Activated CD4-positive, alpha-beta memory T cell treated with anti-CD3 and anti-CD28 coated beads, Interleukin-2, amount 10 ng/mL, durations not matched to agents 7 days and 5 days (primary cell): ENCODE results near the gene MEX3A. TPM values are rescaled to one million over a fixed set of nuclear protein-coding genes. Genes with fewer than 3 reads are reported as not detected.
"Not testable (repeated sequence)": the region's sequence is repeated elsewhere in the genome, so short reads cannot be mapped to it uniquely, and the experiment has no call there.

Source experiments
- CTCF ChIA-PET: fragments of 350-600 bp; sonication (Branson Sonifier 250); formaldehyde crosslinking; loops from one replicate; lab custom pipeline; 2021; ENCODE audit warnings: antibody characterized with exemption, inconsistent platforms; lab: Charles Lee
- POLR2A ChIA-PET: fragments of 350-600 bp; sonication (Branson Sonifier 250); formaldehyde crosslinking; loops from one replicate; lab custom pipeline; 2021; ENCODE audit warnings: antibody characterized with exemption; lab: Charles Lee
- DNase-seq: peaks from one replicate; pipeline ENCODE4 v3.0.0-alpha.2; 2020
- H3K27ac Mint-ChIP-seq: one replicate; pipeline ENCODE4 v1.8.0; 2021; ENCODE audit warnings: mild to moderate bottlenecking, mixed read lengths
- H3K27me3 Mint-ChIP-seq: one replicate; pipeline ENCODE4 v1.8.0; 2021; ENCODE audit warnings: mixed read lengths
- H3K36me3 Mint-ChIP-seq: one replicate; pipeline ENCODE4 v1.8.0; 2021; ENCODE audit warnings: low read depth, mixed read lengths
- H3K4me1 Mint-ChIP-seq: one replicate; pipeline ENCODE4 v1.8.0; 2021; ENCODE audit warnings: mixed read lengths
- H3K4me3 Mint-ChIP-seq: one replicate; pipeline ENCODE4 v1.8.0; 2021; ENCODE audit warnings: mild to moderate bottlenecking, mixed read lengths
- H3K9me3 Mint-ChIP-seq: one replicate; pipeline ENCODE4 v1.8.0; 2021; ENCODE audit warnings: mixed read lengths
- total RNA-seq, 2 experiments: library from RNA; stranded (reverse); gene quantifications; one replicate each; pipeline ENCODE4 v1.2.3, GENCODE V29; 2021

Gene MEX3A
- total RNA-seq, 2 experiments from 2014 or later, result 0.05 TPM; not detected in 1

DNA sequence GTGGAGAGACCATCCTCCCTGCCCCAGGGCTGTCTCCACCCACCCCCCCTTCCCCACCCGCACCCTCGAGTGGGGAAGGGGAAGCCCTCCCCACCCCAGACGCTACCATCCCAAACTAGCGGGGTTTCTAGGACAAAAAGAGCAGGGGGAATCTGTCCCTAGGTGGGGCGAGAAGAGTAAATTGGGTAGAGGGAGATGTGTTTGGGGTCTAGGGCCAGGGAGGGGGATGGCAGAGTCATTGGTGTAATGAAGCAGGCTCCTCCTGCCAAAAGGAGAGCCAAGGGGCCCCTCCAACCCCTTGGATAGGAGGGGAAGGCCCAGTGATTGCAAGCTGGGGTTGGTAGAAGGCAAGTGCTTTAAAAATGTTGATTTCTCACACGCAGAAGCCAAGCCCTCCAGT lies 10.0 kb downstream of the MEX3A start:
- peaks cover 3% of the 10 kb centered on the region for H3K4me1 Mint-ChIP-seq
- ChIA-PET POLR2A (interaction anchor here (1.4 kb wide), 1 partner anchor 94 kb away, joined by 3 read pairs; the partner anchor contains the start of gene ARHGEF2), CTCF (interaction anchor here (0.5 to 1.6 kb wide), 5 partner anchors 9 to 82 kb away, joined by 3 to 6 read pairs (median 3); no protein-coding TSS in a partner anchor)
- no peak for DNase-seq
- H3K36me3 Mint-ChIP-seq, result no peaks in the 10 kb centered on the region
- H3K9me3 Mint-ChIP-seq, result no peaks in the 10 kb centered on the region
- peaks cover 11% of the 10 kb centered on the region for H3K27me3 Mint-ChIP-seq
- H3K4me3 Mint-ChIP-seq, result no peak overlapping the region
- no peak overlapping the region for H3K27ac Mint-ChIP-seq

DNA sequence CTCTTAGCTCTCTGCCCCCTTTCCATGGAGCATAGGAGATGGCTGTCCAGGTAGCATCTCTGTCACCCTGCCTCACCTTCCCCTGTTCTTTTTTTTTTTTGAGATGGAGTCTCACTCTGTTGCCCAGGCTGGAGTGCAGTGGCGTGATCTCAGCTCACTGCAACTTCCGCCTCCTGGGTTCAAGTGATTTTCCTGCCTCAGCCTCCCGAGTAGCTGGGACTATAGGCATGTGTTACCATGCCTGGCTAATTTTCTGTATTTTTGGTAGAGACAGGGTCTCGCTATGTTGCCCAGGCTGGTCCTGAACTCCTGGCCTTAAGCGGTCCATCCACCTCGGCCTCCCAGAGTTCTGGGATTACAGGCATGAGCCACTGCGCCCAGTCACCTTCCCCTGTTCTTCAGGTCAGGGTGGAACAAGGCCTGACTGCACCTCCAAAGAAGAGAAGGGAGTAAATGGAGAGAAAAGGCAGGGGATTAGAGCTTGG lies 10.9 kb downstream of the MEX3A start:
- H3K27ac Mint-ChIP-seq, POLR2A ChIA-PET, H3K4me3 Mint-ChIP-seq, H3K4me1 Mint-ChIP-seq, H3K36me3 Mint-ChIP-seq, H3K9me3 Mint-ChIP-seq, DNase-seq: not testable (repeated sequence)
- CTCF ChIA-PET, result interaction anchor here (0.5 to 1.5 kb wide), 4 partner anchors 8 to 82 kb away, joined by 3 to 6 read pairs (median 4); no protein-coding TSS in a partner anchor
- peaks cover 11% of the 10 kb centered on the region for H3K27me3 Mint-ChIP-seq

DNA sequence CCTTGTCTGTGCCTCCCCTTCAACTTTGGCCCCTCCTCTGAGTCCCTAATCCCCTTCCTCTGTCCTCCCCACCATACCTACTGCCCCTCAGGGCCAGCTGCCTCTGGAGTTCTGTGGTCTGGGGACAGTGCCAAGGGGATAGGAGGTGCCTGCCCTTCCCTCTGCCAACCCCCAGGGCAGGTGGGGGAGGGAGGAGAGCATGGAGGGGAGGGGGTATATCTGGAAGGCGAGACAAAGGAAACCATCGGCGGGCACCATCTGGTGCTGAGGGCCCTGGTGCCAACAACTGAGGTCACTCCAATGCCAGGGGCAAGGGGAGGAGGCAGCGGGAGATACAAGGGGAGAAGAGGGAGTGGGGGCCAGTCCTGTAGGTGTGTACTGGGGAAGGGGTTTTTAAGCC lies 11.7 kb downstream of the MEX3A start:
- CTCF ChIA-PET, result interaction anchor here (0.6 to 1.5 kb wide), 2 partner anchors 10 to 81 kb away, joined by 4 to 6 read pairs; no protein-coding TSS in a partner anchor
- Mint-ChIP-seq H3K27ac (no peak overlapping the region), H3K4me3 (no peak overlapping the region)

DNA sequence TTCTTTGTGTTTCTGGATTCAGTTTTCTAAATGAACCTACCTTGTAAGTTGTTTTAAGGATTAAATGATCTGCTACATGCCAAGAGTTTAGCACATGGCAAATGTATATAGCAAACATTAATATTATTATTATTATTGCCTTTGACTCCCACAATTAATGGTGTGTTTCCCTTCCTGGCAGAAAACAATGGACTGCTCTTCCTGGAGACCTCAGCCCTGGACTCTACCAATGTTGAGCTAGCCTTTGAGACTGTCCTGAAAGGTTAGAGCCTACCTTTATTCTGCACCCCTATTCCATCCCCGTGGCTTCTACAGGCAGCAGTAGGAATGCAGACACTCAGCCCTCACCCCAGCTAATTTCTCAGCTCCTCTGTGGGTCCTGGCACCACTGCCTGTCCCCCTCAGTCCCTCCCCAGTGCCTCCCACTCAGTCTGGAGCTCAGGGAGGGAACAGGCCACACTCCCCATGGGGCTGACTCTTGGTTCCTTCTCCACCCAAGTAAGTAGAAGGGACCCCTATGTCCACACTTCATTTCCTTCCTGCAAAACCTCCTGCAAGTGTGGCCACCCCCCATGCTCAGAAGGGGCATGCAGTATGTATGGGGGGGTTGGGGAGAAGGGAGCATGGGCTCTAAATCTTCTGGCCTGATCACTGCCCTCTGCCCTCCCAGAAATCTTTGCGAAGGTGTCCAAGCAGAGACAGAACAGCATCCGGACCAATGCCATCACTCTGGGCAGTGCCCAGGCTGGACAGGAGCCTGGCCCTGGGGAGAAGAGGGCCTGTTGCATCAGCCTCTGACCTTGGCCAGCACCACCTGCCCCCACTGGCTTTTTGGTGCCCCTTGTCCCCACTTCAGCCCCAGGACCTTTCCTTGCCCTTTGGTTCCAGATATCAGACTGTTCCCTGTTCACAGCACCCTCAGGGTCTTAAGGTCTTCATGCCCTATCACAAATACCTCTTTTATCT lies 12.5 kb downstream of the MEX3A start:
- Mint-ChIP-seq H3K27ac (no peak overlapping the region), H3K36me3 (no peaks in the 10 kb centered on the region), H3K27me3 (peaks cover 4% of the 10 kb centered on the region), H3K4me3 (no peak overlapping the region), H3K9me3 (no peaks in the 10 kb centered on the region), H3K4me1 (peaks cover 18% of the 10 kb centered on the region)
- ChIA-PET POLR2A (interaction anchor here (1.2 kb wide), 1 partner anchor 68 kb away, joined by 3 read pairs; no protein-coding TSS in a partner anchor), CTCF (interaction anchor here (0.6 kb wide), 2 partner anchors 9 to 24 kb away, joined by 4 read pairs; no protein-coding TSS in a partner anchor)
- DNase-seq, result no peak

More for the DNA sequence above, 11.7 kb downstream of the MEX3A start:
- Mint-ChIP-seq H3K4me1 (peaks cover 13% of the 10 kb centered on the region), H3K36me3 (no peaks in the 10 kb centered on the region), H3K9me3 (no peaks in the 10 kb centered on the region), H3K27me3 (peaks cover 10% of the 10 kb centered on the region)
- POLR2A ChIA-PET, result no interaction called here
- no peak for DNase-seq

DNA sequence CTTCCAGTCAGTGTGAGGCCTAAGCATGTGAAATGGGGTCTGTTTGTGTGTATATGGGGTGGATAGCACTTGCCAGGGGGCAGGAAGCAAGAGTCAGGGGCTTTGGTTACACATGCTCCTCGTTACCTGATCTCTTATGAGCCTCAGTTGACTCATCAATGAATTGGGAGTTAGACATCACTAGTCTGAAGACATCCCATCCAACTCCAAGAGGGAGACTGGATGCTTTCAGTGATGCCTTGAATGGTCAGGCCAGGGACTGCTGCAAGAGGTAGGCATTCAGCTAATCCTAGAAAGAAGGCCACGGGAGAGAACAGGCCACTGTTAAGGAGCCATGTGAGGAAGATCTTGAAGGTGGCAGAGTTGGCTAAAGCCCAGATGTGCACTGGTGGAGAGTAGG lies 15.0 kb downstream of the MEX3A start:
- DNase-seq, result no peak
- H3K36me3 Mint-ChIP-seq, result no peaks in the 10 kb centered on the region
- H3K4me3 Mint-ChIP-seq, result no peak overlapping the region
- no peaks in the 10 kb centered on the region for H3K27me3 Mint-ChIP-seq
- ChIA-PET POLR2A (interaction anchor here (1.0 to 1.1 kb wide), 3 partner anchors 63 to 133 kb away, joined by 3 to 5 read pairs (median 3); partner anchors contain the start of gene KHDC4), CTCF (interaction anchor here (0.8 to 4.1 kb wide), 18 partner anchors 8 to 164 kb away, joined by 3 to 30 read pairs (median 5); partner anchors contain the start of gene MEX3A)
- no peak overlapping the region for H3K27ac Mint-ChIP-seq
- H3K9me3 Mint-ChIP-seq, result no peaks in the 10 kb centered on the region
- H3K4me1 Mint-ChIP-seq, result peaks cover 18% of the 10 kb centered on the region

DNA sequence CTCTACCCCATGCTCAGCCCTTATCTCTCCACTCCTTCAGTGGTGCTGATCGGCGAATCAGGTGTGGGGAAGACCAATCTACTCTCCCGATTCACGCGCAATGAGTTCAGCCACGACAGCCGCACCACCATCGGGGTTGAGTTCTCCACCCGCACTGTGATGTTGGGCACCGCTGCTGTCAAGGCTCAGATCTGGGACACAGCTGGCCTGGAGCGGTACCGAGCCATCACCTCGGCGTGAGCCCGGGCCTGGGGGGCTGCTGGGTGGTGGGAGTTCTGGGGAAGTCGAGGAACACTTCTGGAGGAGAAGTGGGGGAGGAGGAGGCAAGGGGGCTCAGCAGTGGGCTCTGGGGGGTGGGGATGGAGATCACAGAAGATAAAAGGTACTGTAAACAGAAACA lies 16.4 kb downstream of the MEX3A start:
- H3K27ac Mint-ChIP-seq, result no peak overlapping the region
- no peak overlapping the region for H3K4me3 Mint-ChIP-seq
- no peak for DNase-seq
- ChIA-PET POLR2A (interaction anchor here (0.6 kb wide), 1 partner anchor 134 kb away, joined by 3 read pairs; no protein-coding TSS in a partner anchor), CTCF (interaction anchor here (0.6 to 4.1 kb wide), 37 partner anchors 8 to 258 kb away, joined by 3 to 30 read pairs (median 4); partner anchors contain the start of genes KHDC4, MEX3A, SSR2 and UBQLN4)
- no peaks in the 10 kb centered on the region for H3K27me3 Mint-ChIP-seq
- peaks cover 18% of the 10 kb centered on the region for H3K4me1 Mint-ChIP-seq
- H3K36me3 Mint-ChIP-seq, result no peaks in the 10 kb centered on the region
- H3K9me3 Mint-ChIP-seq, result no peaks in the 10 kb centered on the region

DNA sequence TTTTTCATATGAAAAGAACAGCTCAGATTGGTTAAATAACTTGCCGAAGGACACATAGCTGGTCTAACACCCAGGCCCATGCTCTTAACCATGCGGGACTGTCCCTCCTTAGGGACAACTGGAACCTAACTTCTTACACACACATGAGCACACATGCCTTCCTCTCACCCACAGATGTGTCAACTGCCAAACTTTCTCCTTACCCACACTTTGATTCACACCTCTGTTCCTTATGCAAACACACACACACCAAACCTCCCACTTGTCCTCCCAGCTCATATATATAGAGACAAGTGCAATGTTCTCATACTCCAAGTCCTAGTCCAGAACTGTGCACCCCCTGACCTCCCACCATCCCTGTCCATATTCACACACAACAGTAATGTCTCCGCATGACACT lies 17.1 kb downstream of the MEX3A start:
- DNase-seq, result no peak
- no peaks in the 10 kb centered on the region for H3K9me3 Mint-ChIP-seq

DNA sequence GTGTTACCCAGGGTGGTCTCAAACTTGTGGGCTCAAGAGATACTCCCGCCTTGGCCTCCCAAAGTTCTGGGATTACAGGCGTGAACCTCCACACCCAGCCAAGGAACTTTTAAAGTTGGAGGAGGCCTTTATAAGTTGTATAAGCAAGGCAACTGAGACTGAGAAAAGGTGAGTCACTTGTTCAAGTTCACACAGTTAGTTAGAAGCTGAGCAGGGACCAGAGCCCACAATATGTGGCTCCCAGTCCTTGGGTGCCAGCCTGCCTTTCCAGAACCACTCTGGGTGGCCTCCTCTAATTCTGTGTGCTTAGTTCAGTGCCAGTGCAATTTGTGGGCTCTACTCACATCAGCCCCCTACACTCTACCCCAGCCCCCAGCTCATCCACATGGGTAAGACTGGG lies 17.6 kb downstream of the MEX3A start:
- ChIA-PET CTCF (interaction anchor here (0.9 to 4.1 kb wide), 6 partner anchors 7 to 238 kb away, joined by 3 to 24 read pairs (median 4); no protein-coding TSS in a partner anchor), POLR2A (interaction anchor here (0.7 kb wide), 1 partner anchor 126 kb away, joined by 4 read pairs; no protein-coding TSS in a partner anchor)
- no peaks in the 10 kb centered on the region for H3K9me3 Mint-ChIP-seq
- H3K36me3 Mint-ChIP-seq, result no peaks in the 10 kb centered on the region
- no peak for DNase-seq
- H3K4me3 Mint-ChIP-seq, result no peak overlapping the region
- peaks cover 18% of the 10 kb centered on the region for H3K4me1 Mint-ChIP-seq
- H3K27ac Mint-ChIP-seq, result no peak overlapping the region
- no peaks in the 10 kb centered on the region for H3K27me3 Mint-ChIP-seq

More for the DNA sequence above, 17.1 kb downstream of the MEX3A start:
- H3K27me3 Mint-ChIP-seq, result no peaks in the 10 kb centered on the region
- no peak overlapping the region for H3K27ac Mint-ChIP-seq
- ChIA-PET POLR2A (interaction anchor here (0.7 kb wide), 1 partner anchor 127 kb away, joined by 4 read pairs; no protein-coding TSS in a partner anchor), CTCF (interaction anchor here (0.8 to 4.1 kb wide), 9 partner anchors 8 to 127 kb away, joined by 3 to 30 read pairs (median 4); no protein-coding TSS in a partner anchor)
- H3K4me3 Mint-ChIP-seq, result no peak overlapping the region
- H3K4me1 Mint-ChIP-seq, result peaks cover 18% of the 10 kb centered on the region
- H3K36me3 Mint-ChIP-seq, result no peaks in the 10 kb centered on the region

DNA sequence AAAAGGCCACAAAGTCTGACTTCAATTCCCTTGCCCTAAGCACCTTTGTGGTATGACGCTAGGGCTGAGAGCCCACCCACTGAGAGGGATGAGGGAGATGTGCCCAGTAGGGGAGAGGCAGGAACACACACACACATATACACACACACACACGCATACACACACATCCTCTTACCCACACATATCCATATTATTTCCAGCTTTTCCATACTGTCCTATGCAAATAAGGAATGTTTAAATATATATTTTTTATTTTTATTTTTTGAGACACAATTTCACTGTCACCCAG lies 18.3 kb downstream of the MEX3A start:
- no peaks in the 10 kb centered on the region for H3K9me3 Mint-ChIP-seq
- no peaks in the 10 kb centered on the region for H3K27me3 Mint-ChIP-seq
- POLR2A ChIA-PET, result no interaction called here
- peaks cover 18% of the 10 kb centered on the region for H3K4me1 Mint-ChIP-seq
- H3K4me3 Mint-ChIP-seq, result no peak overlapping the region
- no peaks in the 10 kb centered on the region for H3K36me3 Mint-ChIP-seq
- no peak for DNase-seq
- no peak overlapping the region for H3K27ac Mint-ChIP-seq
- CTCF ChIA-PET, result interaction anchor here (0.9 to 1.5 kb wide), 3 partner anchors 9 to 239 kb away, joined by 3 to 5 read pairs (median 4); no protein-coding TSS in a partner anchor

DNA sequence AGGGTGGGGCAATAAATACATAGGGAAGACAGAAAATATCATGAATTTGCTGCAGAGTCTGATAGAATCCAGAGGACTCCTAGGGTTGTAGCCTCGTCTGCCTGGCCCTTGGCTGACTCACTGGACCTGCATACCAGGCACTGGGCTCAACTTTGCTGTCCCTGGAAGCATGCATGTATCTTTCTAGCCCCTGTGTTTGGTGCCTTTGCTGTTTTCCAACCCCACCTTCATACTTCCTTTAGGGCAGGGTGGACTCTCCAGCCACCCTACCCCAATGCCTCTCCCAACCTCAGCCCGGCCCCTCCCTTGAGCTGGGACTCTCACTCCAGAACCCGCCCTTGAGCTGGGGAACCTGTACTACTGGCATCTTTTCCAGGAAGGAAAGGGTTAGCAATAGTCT lies 20.1 kb downstream of the MEX3A start:
- H3K4me3 Mint-ChIP-seq, result no peak overlapping the region
- no peak for DNase-seq
- H3K4me1 Mint-ChIP-seq, result peaks cover 20% of the 10 kb centered on the region
- H3K27ac Mint-ChIP-seq, result no peak overlapping the region
- H3K27me3 Mint-ChIP-seq, result no peaks in the 10 kb centered on the region
- no peaks in the 10 kb centered on the region for H3K9me3 Mint-ChIP-seq
- H3K36me3 Mint-ChIP-seq, result peaks cover 10% of the 10 kb centered on the region
- ChIA-PET CTCF (interaction anchor here (0.6 to 1.2 kb wide), 2 partner anchors 63 to 72 kb away, joined by 3 to 4 read pairs; no protein-coding TSS in a partner anchor), POLR2A (interaction anchor here (0.6 kb wide), 1 partner anchor 15 kb away, joined by 3 read pairs; no protein-coding TSS in a partner anchor)

DNA sequence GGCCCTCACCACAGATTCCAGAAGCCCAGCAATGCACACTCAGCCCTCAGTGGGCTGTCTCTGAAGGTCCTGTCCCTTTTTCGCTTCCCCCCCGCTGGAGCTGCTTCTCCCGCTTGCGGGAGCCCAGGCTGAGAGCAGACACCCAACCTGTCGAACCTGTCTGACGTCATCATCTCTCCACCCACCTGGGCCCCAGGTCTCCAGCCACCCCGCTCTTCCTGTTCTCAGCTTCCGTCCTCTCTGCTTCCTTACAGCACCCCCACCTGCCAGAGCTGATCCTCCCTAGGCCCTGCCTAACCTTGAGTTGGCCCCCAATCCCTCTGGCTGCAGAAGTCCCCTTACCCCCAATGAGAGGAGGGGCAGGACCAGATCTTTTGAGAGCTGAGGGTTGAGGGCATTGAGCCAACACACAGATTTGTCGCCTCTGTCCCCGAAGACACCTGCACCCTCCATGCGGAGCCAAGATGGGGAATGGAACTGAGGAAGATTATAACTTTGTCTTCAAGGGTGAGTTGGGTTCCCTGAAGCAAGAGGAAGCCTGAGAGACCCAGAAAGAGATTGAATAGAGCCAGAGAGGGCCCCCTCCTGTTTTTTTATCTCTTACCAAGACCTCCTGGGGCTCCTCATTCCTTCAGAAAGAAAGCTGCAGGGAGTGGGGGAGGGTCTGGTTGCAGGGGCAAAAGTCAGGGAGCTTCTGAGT lies 21.2 kb downstream of the MEX3A start, which contains the start of gene RAB25:
Gene RAB25 (plus strand): TSS at position 224 of the 700 bp plus-strand sequence. CDS start 241 bp downstream, at position 465.
- CTCF ChIA-PET, result interaction anchor here (0.7 kb wide), 1 partner anchor 9 kb away, joined by 4 read pairs; no protein-coding TSS in a partner anchor
- H3K4me1 Mint-ChIP-seq, result peaks cover 18% of the 10 kb centered on the region

More for the DNA sequence above, 21.2 kb downstream of the MEX3A start, which contains the start of gene RAB25:
- H3K27ac Mint-ChIP-seq, result no peak within 1 kb of the TSS
- H3K36me3 Mint-ChIP-seq, result peaks cover 13% of the 10 kb centered on the region
- no peaks in the 10 kb centered on the region for H3K9me3 Mint-ChIP-seq
- H3K4me3 Mint-ChIP-seq, result no peak within 1 kb of the TSS
- no peak for DNase-seq
- no peaks in the 10 kb centered on the region for H3K27me3 Mint-ChIP-seq
- POLR2A ChIA-PET, result no interaction called here
